Left ventricle myocardium inferior (tissue), 1 donor: ENCODE measurements around the gene CLEC2L. TPM values are rescaled to one million over a fixed set of nuclear protein-coding genes. Genes with fewer than 3 reads are reported as not detected.
A peak's percentile ranks its signal among the peaks of the same experiment; 100 is the strongest.

Experiments used
- DNase-seq: peaks from one replicate; pipeline ENCODE4 v3.0.0-alpha.2; 2020
- H3K27ac ChIP-seq: fragments of 200-600 bp; replicated peaks from 2 replicates; pipeline ENCODE4 v1.8.0; 2021
- H3K27me3 ChIP-seq: fragments of 200-600 bp; 2 replicates; pipeline ENCODE4 v1.8.0; 2021; ENCODE audit warnings: low read depth
- H3K36me3 ChIP-seq: fragments of 200-600 bp; 2 replicates; pipeline ENCODE4 v1.8.0; 2021
- H3K4me1 ChIP-seq: fragments of 200-600 bp; 2 replicates; pipeline ENCODE4 v1.8.0; 2021
- H3K4me3 ChIP-seq: fragments of 200-600 bp; 2 replicates; pipeline ENCODE4 v1.8.0; 2021; ENCODE audit warnings: mild to moderate bottlenecking, moderate library complexity
- H3K9me3 ChIP-seq: fragments of 200-600 bp; replicated peaks from 2 replicates; pipeline ENCODE4 v1.8.0; 2021
- CTCF ChIP-seq: fragments of 200-600 bp; IDR thresholded peaks from 2 replicates; pipeline ENCODE4 v1.8.0; 2021; ENCODE audit warnings: antibody characterized with exemption, mild to moderate bottlenecking, borderline replicate concordance
- intact Hi-C: fragments of 100-400 bp; cut with micrococcal nuclease; formaldehyde crosslinking; loops from one replicate; pipeline ENCODE4 v1.11.0; 2022
- total RNA-seq: library from RNA; stranded (reverse); fragmentation: NEBNext Ultra II Directional; extraction: Animal tissue kit (Norgen Biotek cat#: 25700); gene quantifications from one replicate; pipeline ENCODE4 v1.2.1, GENCODE V29; 2021
- donor health status: DM: no; HTN: yes; CAD: no; lungs with severe emphysema.

The CLEC2L gene
- total RNA-seq, 1 donor from 2014 or later, result 0.25 TPM

- Histone ChIP-seq H3K4me1 (no peaks in the 10 kb centered on the region), H3K9me3 (no peaks in the 10 kb centered on the region), H3K27me3 (peaks cover 18% of the 10 kb centered on the region), H3K4me3 (no peak overlapping the region), H3K36me3 (no peaks in the 10 kb centered on the region), H3K27ac (no peak overlapping the region)
- intact Hi-C loops, result no loop called here
- no peak for DNase-seq
- TF ChIP-seq CTCF, result no peak
Observed at GRCh38 chr7:139560199-139560598, 36.7 kb downstream of the CLEC2L start.

- TF ChIP-seq CTCF, result no peak
- no peaks in the 10 kb centered on the region for H3K4me1 ChIP-seq
- no peak overlapping the region for H3K27ac ChIP-seq
- peak; percentile 27 for DNase-seq
- H3K4me3 ChIP-seq, result no peak overlapping the region
- no peaks in the 10 kb centered on the region for H3K36me3 ChIP-seq
- H3K27me3 ChIP-seq, result peaks cover 18% of the 10 kb centered on the region
- H3K9me3 ChIP-seq, result no peaks in the 10 kb centered on the region
- intact Hi-C loops, result no loop called here
Observed at GRCh38 chr7:139560678-139561077, 37.2 kb downstream of the CLEC2L start.

- H3K9me3 ChIP-seq, result no peaks in the 10 kb centered on the region
- H3K4me3 ChIP-seq, result no peak overlapping the region
- DNase-seq, result no peak
- peaks cover 8% of the 10 kb centered on the region for H3K36me3 ChIP-seq
- TF ChIP-seq CTCF, result no peak
- no peak overlapping the region for H3K27ac ChIP-seq
- intact Hi-C loops, result no loop called here
- peaks cover 5% of the 10 kb centered on the region for H3K27me3 ChIP-seq
- H3K4me1 ChIP-seq, result no peaks in the 10 kb centered on the region
Observed at GRCh38 chr7:139562491-139562890, 39.0 kb downstream of the CLEC2L start.

- no peak for DNase-seq
- Histone ChIP-seq H3K27me3 (no peaks in the 10 kb centered on the region), H3K9me3 (no peaks in the 10 kb centered on the region), H3K4me1 (no peaks in the 10 kb centered on the region), H3K4me3 (no peak overlapping the region), H3K27ac (no peak overlapping the region), H3K36me3 (peaks cover 13% of the 10 kb centered on the region)
- intact Hi-C loops, result no loop called here
- TF ChIP-seq CTCF, result no peak
Observed at GRCh38 chr7:139562961-139563565, 39.6 kb downstream of the CLEC2L start.

GRCh38 chr7:139563856-139564255, 40.4 kb downstream of the CLEC2L start:
- H3K9me3 ChIP-seq, result no peaks in the 10 kb centered on the region
- H3K4me3 ChIP-seq, result no peak overlapping the region
- no peak for TF ChIP-seq CTCF
- intact Hi-C loops, result no loop called here
- no peaks in the 10 kb centered on the region for H3K27me3 ChIP-seq
- H3K36me3 ChIP-seq, result peaks cover 19% of the 10 kb centered on the region
- H3K27ac ChIP-seq, result no peak overlapping the region
- no peaks in the 10 kb centered on the region for H3K4me1 ChIP-seq
- DNase-seq, result no peak
